ENCODE measurements around the gene PIK3CB.

DNA sequence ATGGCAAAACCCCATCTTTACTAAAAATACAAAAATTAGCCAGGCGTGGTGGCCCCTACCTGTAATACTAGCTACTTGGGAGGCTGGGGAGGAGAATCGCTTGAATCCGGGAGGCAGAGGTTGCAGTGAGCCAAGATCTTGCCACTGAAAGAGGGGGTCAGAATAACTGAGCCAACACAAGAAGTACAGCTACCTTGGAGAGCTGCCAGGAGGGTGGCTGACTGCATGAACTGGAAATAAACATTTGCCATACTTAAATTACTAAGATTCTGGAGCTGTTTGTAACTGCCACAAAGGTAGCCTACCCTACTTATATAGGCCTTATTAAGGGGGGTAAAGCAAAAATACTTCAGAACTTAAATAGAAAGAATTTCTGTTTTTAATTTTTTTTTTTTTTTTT, 15.4 kb upstream of the PIK3CB start:
- TF ChIP-seq POLR2A (IDR thresholded peaks at IDR 0.05; ENCODE audit: low read length) (no peak), GATA1 (IDR thresholded peaks at IDR 0.05; ENCODE audit: low read depth, low read length) (no peak)
